NCI-H446 treated with DMSO at 0.1 percent for 48 hours (cell line): Measurements from ENCODE around the gene LYPD3.

Experiments
- DNase-seq: peaks from one replicate; lab custom pipeline; 2025; lab: John Stamatoyannopoulos, UW

LYPD3 gene

GRCh38 chr19:43485951-43486350 is 20.5 kb upstream of the LYPD3 start:
- DNase-seq, result no peak

GRCh38 chr19:43483281-43483680 is 17.9 kb upstream of the LYPD3 start:
- no peak for DNase-seq

GRCh38 chr19:43482193-43482592 is 16.8 kb upstream of the LYPD3 start:
- no peak for DNase-seq

GRCh38 chr19:43481701-43482100 is 16.3 kb upstream of the LYPD3 start:
- DNase-seq, result no peak

DNA sequence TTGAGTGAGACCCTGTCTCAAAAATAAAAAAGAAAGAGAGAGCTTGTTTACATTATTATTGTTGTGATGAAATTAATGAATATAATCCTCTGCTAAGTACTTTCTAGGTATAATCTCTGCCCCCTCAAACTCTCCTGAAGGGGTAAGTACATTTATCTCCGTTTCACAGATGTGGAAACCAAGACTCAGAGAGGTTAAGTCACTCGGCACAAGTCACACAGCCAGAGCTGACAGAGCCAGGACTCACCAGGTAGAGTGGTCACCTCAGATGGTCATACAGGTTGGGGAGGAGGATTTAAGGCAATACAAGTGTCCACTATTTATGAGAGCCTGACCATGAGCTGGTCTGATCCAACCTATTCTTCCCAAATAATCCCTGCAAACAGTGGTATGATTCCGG is 15.2 kb upstream of the LYPD3 start:
- no peak for DNase-seq

GRCh38 chr19:43479961-43480561 is 14.7 kb upstream of the LYPD3 start:
- DNase-seq, result no peak

DNA sequence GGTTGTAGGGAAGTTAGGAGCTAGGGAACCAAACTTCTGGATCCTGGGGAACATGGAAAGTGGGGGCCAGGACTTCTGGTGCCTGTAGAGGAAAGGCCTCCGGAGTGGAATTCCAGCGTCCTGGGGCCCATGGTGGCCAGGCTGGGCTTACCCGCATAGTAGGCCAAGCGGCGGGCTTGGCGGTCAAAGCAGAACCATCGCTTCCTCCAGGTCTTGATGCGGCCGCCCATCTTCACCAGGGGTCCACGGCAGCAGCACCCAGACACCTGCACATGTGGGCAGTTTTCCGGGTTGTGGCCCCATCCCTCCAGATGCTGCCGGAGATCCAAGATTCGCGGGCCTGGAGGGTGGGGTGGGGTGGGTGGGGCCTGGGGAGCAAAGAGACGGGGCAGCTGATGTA is 13.8 kb upstream of the LYPD3 start:
- DNase-seq, result no peak

DNA sequence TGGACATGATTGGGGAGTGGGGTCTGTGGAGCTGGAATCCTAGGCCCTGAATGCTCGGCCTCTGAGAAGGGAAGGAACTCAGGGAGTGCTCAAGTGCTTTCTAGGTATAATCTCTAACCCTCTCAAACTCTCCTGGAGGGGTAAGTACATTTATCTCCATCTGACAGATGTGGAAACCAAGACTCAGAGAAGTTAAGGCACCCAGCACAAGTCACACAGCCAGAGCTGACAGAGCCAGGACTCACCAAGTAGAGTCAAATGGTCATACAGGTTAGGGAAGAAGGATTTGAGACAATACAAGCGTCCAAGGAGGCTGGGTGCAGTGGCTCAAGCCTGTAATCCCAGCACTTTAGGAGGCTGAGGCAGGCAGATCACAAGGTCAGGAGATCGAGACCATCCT is 12.9 kb upstream of the LYPD3 start:
- no peak for DNase-seq

DNA sequence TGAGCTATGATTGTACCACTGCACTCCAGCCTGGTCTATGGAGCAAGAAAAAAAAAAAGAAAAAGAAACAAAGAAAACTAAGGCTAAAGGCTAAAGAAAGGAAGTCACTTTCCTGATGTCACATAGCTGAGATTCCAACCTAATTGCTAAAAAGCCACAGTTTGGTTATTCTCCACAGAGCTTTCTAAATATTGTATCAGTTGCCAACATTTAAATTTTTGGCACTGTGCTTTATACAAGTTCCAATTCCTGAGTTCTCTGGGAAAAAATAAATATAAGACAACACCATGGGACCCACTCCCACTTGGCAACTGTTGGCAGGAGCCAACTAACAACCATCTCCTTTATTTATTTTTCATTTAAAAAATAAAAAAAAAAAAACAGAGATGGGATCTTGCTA is 11.2 kb upstream of the LYPD3 start:
- no peak for DNase-seq

DNA sequence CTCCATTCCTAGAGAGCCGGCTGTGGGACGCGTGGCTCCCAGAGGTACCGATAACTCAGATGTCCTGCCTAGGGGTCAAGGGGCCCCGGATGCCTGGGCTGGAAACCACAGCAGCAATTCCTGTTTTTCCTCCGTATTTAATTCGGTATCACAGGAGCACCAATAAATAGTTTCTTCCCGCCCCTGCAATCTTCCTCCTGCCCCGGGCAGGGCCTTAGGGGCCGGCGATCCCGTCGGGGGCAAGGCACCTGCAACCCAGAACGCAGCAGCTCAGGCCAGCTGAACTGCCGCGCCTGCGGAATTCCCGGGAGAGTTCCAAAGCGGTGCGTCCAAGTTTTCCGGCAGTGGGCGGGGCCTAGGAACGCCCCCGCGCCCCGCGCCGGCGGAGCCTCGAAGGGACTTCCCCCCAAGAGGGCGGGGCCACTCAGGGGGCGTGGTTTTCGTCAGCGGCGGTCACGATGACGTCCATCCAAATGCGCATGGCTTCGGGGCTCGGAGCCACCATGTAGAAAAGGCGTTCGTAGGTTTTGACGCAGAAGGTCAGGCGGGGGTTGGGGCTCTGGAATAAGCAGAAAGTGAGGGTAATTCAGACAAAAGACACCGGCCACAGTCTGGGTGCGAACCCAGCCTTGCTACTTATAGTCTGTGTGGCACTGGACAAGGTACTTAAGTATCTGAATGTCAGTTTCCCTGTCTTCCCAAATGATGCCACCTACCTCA is 9.7 kb upstream of the LYPD3 start:
- DNase-seq, result peak; percentile 77

DNA sequence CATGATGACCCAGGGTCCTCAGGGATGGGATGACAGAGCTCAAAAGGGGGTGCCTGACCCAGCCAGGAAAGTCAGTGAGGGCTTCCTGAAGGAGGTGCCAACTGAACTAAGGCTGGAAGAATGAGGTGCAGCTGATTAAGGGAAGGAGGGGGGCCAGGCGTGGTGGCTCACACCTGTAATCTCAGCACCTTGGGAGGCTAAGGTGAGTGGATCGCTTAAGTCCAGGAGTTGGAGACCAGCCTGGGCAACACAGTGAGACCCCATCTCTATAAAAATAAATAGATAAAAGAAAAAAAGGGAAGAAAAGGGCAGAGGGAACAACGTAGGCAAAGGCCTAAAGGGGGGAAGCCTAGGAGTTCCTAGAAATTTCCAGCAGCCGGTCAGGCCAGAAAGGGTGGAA is 9.1 kb upstream of the LYPD3 start:
- no peak for DNase-seq

DNA sequence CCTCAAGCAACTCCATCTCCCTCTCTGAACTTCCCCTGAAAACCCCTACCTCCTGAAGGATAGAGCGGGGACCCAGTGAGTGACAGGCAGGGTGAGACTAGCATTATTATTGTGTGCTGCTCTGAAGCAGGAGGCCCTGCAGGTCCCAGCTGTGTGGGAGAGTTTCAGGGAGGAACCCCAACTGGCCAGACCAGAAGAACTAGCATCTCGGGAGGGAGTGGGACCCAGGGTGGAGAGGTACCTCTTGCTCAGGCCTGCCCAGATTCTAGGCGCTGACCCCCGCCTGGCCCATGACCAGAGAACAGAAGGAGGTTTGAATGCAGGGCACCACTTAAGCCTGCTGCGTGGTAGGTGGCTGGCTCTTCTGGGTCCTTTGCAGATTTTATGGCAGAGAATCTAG is 5.7 kb upstream of the LYPD3 start:
- DNase-seq, result no peak

DNA sequence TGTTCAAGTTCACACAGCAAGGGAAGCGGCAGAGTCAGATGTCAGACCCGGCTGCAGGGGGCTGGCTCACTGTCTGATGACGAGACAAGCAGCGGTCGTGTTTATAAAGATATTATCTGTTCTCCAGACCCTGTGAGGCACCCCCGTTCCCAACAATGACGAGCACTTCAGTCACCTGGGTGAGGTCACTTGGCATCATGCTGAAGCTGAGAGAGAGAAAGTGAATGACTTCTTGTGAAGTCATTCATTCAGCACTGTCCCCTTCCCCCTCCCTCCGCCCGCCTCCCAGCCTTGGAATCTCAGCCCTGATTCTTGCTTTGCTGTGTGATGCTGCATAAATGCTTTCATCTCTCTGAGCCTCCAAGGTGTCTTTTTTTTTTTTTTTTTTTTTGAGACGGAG is 4.9 kb upstream of the LYPD3 start:
- DNase-seq, result no peak

GRCh38 chr19:43469160-43469480 is 3.7 kb upstream of the LYPD3 start:
- DNase-seq, result no peak

- DNase-seq, result no peak
These were observed 3.1 kb upstream of the LYPD3 start for GRCh38 chr19:43468354-43469159.

DNA sequence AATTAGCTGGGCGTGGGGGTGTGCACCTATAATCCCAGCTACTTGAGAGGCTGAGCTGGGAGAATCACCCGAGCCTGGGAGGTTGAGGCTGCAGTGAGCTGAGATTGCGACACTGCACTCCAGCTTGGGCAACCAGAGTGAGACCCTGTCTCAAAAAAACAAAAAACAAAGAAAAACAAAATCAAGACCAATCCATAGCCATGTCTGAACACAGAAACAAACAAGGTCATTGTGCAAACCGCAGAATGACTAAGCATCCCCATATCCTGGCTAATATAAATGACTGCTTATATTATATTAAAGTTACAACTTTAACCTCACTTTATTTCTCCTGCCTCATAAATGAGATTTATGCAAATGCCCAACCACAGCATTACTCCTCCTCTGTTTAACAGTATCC is 2.3 kb upstream of the LYPD3 start:
- DNase-seq, result no peak

DNA sequence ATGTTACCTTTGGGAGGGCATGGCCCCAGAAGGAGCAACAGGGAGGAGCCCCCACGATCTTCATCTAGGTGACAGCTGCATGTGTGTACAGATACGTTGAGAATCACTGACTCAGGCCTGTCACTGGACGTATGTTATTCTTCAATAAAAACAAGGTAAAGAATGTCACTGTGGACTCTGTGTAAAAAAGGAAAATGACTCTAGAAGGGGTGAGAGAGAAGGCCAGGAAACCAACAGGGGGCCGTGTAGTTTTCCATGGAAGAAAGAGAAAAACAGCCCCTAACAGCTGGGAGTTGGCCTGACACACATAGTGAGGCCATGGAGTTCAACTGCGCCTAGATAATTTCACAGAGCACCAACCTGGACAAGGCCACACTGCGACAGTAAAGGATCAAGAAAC is 1.9 kb upstream of the LYPD3 start:
- DNase-seq, result no peak

GRCh38 chr19:43466793-43467192 is 1.4 kb upstream of the LYPD3 start:
- DNase-seq, result no peak

DNA sequence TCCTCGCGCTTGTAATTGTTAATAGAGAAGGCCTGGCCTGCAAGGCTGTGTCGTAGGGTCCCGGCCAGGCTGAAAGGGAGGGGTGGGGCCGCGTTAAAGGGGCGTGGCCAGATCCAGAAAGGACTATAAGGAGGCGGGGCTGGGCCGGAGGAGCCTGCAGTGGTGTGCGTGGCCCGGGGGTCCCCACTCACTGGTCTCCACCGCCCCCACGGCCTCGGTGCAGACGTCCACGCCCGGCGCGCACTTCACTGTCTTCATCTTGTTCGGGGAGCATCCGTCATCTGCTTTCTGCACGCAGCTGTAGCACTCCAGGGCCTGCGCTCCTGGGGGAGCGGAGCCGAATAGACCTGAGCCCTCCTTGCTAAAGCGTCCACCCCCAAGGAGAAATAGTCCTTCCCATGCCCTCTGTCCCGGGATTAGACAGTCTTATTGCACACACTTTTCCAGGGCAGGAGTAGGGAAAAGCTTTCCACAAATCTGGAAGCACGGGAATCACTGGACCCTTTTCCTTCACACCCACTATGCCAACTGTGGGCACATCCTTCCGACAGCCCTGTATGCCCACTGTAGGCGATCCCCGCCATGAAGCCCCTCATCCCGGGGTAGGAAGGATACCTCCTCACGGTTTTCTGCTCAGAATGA is 1.2 kb downstream of the LYPD3 start:
- no peak for DNase-seq

DNA sequence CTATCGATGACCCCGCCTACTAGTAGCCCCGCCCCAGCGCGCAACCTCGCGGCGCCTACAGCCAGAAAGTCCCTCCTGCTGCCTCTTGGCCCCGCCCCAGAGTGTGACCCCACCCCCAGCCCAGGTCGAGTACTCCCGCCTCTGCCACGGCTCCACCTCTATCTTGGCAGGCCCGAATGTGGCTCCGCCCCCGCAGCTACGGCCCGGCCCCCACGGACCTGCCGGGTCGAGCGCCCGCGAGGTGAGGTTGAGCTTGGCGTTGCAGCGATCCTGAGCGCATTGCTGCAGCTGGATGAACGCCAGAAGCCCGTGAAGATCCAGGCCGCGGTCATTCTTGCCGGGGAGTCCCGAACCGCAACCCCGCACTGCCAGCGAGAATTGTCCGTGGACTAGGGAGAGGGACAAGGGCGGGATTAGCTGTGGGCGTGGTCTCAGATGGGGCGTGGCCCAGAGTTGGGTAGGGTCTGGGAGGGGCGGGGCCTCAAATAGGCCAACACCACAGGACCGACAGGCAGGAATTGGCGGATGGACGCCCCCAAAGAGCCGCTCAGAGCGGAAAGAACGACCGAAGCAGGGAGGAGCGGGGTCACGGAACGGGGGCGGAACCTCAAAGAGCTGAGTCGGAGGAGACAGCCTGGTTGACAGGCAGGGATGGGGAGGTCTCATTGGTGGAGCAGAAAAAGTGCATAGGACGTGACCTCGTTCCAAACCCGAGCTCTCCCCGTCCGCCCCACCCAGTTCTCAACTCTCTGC is 1.9 kb downstream of the LYPD3 start:
- DNase-seq, result peak; percentile 84

DNA sequence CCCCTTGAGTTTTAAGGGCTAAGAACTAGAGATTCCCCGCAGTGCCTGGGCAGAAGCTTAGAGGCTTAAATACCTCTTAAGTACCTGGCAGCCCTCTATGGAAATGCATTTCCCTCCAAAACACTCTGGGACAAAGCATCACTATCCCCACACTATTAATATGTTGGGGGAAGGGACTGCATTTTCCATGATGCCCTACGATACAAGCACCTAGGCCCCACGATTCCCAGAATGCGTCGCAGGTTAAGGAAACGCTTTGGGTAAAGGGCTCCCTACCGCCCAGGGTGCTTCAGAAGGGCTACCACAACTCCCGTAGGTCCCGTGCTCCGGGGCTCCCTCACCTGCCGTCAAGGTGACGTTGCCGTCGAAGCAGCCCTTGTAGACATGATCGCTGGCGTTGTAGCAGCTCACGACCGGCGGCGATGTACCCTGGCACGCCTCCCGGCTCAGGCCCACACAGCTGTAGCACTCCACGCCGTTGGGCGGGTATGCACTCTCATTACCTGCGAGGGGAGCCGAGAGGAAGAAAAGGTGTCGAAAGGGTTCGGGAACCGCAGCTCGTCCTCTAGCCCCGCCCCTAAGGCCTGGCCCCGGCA is 2.5 kb downstream of the LYPD3 start:
- no peak for DNase-seq

DNA sequence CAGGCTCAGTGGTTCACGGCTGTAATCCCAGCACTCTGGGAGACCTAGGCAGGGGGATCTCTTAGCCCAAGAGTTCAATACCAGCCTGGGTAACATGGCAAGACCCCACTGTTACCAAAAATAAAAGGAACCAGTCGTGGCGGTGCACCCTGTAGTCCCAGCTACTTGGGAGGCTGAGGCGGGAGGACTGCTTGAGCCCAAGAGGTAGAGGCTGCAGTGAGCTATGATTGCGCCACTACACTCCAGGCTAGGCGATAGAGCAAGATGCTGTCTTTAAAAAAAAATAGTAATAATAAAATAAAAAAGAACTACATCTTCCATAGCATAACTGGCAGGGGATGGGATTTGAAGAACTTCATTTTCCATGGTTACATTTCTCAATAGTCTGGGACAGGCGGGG is 3.0 kb downstream of the LYPD3 start:
- DNase-seq, result no peak
